ENCODE results near the gene ACR. TPM values are rescaled to one million over a fixed set of nuclear protein-coding genes. Genes with fewer than 3 reads are reported as not detected.

Gene ACR
- total and polyA plus RNA-seq, 2 of the 13 experiments (the other 11 are each of a cell fraction or from before 2014, with no cell fraction given): 0.15 TPM; not detected in 1

GRCh38 chr22:50691521-50691920 lies 46.5 kb upstream of the ACR start (continued):
- TF ChIP-seq CTCF (CRISPR knock-in tag; IDR thresholded peaks at IDR 0.05) (peak; percentile 76), ZSCAN29 (CRISPR knock-in tag; conservative IDR thresholded peaks at IDR 0.05) (no peak), HMGXB4 (CRISPR knock-in tag; IDR thresholded peaks at IDR 0.05; ENCODE audit: borderline replicate concordance in 1 of 2, low read depth in 1 of 2) (peak in 1 of 2 experiments; percentile 22; a peak in 1 of 4 replicates), ZNF546 (CRISPR knock-in tag; conservative IDR thresholded peaks at IDR 0.05) (no peak), STAG1 (CRISPR knock-in tag; IDR thresholded peaks at IDR 0.05) (peak; percentile 87), HOXA9 (CRISPR knock-in tag; IDR thresholded peaks at IDR 0.05; ENCODE audit: borderline replicate concordance) (no peak), ATF7 (IDR thresholded peaks at IDR 0.05) (no peak), ATF7 (CRISPR knock-in tag; IDR thresholded peaks at IDR 0.05) (no peak), ATM (IDR thresholded peaks at IDR 0.05; ENCODE audit: borderline replicate concordance) (no peak), RFXANK (CRISPR knock-in tag; IDR thresholded peaks at IDR 0.05) (no peak), PHB2 (IDR thresholded peaks at IDR 0.05; ENCODE audit: partially characterized antibody) (no peak), PTBP1 (IDR thresholded peaks at IDR 0.05; ENCODE audit: low read depth, low read length, poor library complexity, severe bottlenecking) (no peak), ZNF614 (CRISPR knock-in tag; IDR thresholded peaks at IDR 0.05; ENCODE audit: borderline replicate concordance) (0 out of 2 replicates have a peak, but pooled peaks have one; percentile 29)
- TF ChIP-seq, protein P1, sequence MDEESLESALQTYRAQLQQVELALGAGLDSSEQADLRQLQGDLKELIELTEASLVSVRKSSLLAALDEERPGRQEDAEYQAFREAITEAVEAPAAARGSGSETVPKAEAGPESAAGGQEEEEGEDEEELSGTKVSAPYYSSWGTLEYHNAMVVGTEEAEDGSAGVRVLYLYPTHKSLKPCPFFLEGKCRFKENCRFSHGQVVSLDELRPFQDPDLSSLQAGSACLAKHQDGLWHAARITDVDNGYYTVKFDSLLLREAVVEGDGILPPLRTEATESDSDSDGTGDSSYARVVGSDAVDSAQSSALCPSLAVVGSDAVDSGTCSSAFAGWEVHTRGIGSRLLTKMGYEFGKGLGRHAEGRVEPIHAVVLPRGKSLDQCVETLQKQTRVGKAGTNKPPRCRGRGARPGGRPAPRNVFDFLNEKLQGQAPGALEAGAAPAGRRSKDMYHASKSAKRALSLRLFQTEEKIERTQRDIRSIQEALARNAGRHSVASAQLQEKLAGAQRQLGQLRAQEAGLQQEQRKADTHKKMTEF (CRISPR knock-in tag; IDR thresholded peaks at IDR 0.05): no peak
- TF ChIP-seq, protein P2, sequence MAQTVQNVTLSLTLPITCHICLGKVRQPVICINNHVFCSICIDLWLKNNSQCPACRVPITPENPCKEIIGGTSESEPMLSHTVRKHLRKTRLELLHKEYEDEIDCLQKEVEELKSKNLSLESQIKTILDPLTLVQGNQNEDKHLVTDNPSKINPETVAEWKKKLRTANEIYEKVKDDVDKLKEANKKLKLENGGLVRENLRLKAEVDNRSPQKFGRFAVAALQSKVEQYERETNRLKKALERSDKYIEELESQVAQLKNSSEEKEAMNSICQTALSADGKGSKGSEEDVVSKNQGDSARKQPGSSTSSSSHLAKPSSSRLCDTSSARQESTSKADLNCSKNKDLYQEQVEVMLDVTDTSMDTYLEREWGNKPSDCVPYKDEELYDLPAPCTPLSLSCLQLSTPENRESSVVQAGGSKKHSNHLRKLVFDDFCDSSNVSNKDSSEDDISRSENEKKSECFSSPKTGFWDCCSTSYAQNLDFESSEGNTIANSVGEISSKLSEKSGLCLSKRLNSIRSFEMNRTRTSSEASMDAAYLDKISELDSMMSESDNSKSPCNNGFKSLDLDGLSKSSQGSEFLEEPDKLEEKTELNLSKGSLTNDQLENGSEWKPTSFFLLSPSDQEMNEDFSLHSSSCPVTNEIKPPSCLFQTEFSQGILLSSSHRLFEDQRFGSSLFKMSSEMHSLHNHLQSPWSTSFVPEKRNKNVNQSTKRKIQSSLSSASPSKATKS (CRISPR knock-in tag; IDR thresholded peaks at IDR 0.05): no peak
- TF ChIP-seq, protein P3, sequence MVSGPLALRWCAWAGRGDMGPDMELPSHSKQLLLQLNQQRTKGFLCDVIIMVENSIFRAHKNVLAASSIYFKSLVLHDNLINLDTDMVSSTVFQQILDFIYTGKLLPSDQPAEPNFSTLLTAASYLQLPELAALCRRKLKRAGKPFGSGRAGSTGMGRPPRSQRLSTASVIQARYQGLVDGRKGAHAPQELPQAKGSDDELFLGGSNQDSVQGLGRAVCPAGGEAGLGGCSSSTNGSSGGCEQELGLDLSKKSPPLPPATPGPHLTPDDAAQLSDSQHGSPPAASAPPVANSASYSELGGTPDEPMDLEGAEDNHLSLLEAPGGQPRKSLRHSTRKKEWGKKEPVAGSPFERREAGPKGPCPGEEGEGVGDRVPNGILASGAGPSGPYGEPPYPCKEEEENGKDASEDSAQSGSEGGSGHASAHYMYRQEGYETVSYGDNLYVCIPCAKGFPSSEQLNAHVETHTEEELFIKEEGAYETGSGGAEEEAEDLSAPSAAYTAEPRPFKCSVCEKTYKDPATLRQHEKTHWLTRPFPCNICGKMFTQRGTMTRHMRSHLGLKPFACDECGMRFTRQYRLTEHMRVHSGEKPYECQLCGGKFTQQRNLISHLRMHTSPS (CRISPR knock-in tag; IDR thresholded peaks at IDR 0.05; ENCODE audit: low read depth): no peak

Data from HepG2 (cell line).